Neuronal stem cell (in vitro differentiated cells): Measurements from ENCODE around the gene UGT2B11.
"Not testable (repeated sequence)": the region's sequence is repeated elsewhere in the genome, so short reads cannot be mapped to it uniquely, and the experiment has no call there.

Experiments used
- DNase-seq: peaks from one replicate; pipeline ENCODE4 v3.0.0-alpha.2; 2013; ENCODE audit warnings: low spot score
- H2AFZ ChIP-seq: one replicate; pipeline ENCODE4 v1.6.1; 2013; ENCODE audit warnings: mild to moderate bottlenecking, low read length, inconsistent platforms
- H2AK5ac ChIP-seq: 2 replicates; pipeline ENCODE4 v1.6.1; 2013; ENCODE audit warnings: low read depth, mild to moderate bottlenecking, inconsistent platforms, low read length, moderate library complexity, mixed read lengths
- H2BK120ac ChIP-seq: 2 replicates; pipeline ENCODE4 v1.6.1; 2013; ENCODE audit warnings: low read depth, mild to moderate bottlenecking, inconsistent platforms, low read length, moderate library complexity, mixed read lengths
- H2BK12ac ChIP-seq: one replicate; pipeline ENCODE4 v1.6.1; 2013; ENCODE audit warnings: low read length, inconsistent platforms
- H2BK15ac ChIP-seq: 2 replicates; pipeline ENCODE4 v1.6.1; 2013; ENCODE audit warnings: mild to moderate bottlenecking, low read length, inconsistent platforms, mixed read lengths
- H2BK5ac ChIP-seq: one replicate; pipeline ENCODE4 v1.6.1; 2013; ENCODE audit warnings: inconsistent platforms, mild to moderate bottlenecking, low read length, moderate library complexity
- H3K14ac ChIP-seq: one replicate; pipeline ENCODE4 v1.6.1; 2013; ENCODE audit warnings: low read length, inconsistent platforms
- H3K18ac ChIP-seq: 2 replicates; pipeline ENCODE4 v1.6.1; 2013; ENCODE audit warnings: low read length, inconsistent platforms
- H3K23ac ChIP-seq: 2 replicates; pipeline ENCODE4 v1.6.1; 2013; ENCODE audit warnings: low read depth, mild to moderate bottlenecking, mixed read lengths, low read length, inconsistent platforms; ENCODE audit not compliant: poor library complexity
- H3K27ac ChIP-seq: replicated peaks from 3 replicates; pipeline ENCODE4 v1.5.1; 2013; ENCODE audit warnings: low read length, inconsistent platforms
- H3K27me3 ChIP-seq, 3 experiments: 2 replicates each; pipeline ENCODE4 v1.6.1; 2013; ENCODE audit warnings: low read length in 3 of 3, mild to moderate bottlenecking in 2 of 3, inconsistent platforms in 1 of 3, low read depth in 1 of 3, mixed read lengths in 1 of 3, moderate library complexity in 1 of 3; ENCODE audit not compliant: control insufficient read depth in 3 of 3, insufficient read depth in 3 of 3
- H3K36me3 ChIP-seq, 2 donors: replicated peaks in 1 of 2; 2 replicates each; pipeline ENCODE4 v1.6.1; 2013; ENCODE audit warnings: low read length in 2 of 2; ENCODE audit not compliant: control insufficient read depth in 2 of 2, insufficient read depth in 2 of 2
- H3K4ac ChIP-seq: 2 replicates; pipeline ENCODE4 v1.6.1; 2013; ENCODE audit warnings: inconsistent platforms, mild to moderate bottlenecking, low read length, moderate library complexity
- H3K4me1 ChIP-seq, 2 donors: 1 replicate in 1 of 2; 2 replicates in 1 of 2; pipeline ENCODE4 v1.6.1; 2013; ENCODE audit warnings: low read length in 2 of 2, low read depth in 1 of 2; ENCODE audit not compliant: control insufficient read depth in 2 of 2, insufficient read depth in 1 of 2
- H3K4me2 ChIP-seq: one replicate; pipeline ENCODE4 v1.6.1; 2013; ENCODE audit warnings: mild to moderate bottlenecking, low read length, inconsistent platforms; ENCODE audit not compliant: insufficient read depth, poor library complexity, severe bottlenecking
- H3K4me3 ChIP-seq, 2 donors: 2 replicates each; pipeline ENCODE4 v1.5.1; 2013; ENCODE audit warnings: low read length in 2 of 2, mild to moderate bottlenecking in 2 of 2, inconsistent platforms in 1 of 2, moderate library complexity in 1 of 2
- H3K79me1 ChIP-seq: one replicate; pipeline ENCODE4 v1.6.1; 2013; ENCODE audit warnings: low read depth, mild to moderate bottlenecking, inconsistent platforms, low read length, moderate library complexity
- H3K9ac ChIP-seq: one replicate; pipeline ENCODE4 v1.6.1; 2013; ENCODE audit warnings: mild to moderate bottlenecking, low read depth, low read length, inconsistent platforms; ENCODE audit not compliant: poor library complexity
- H3K9me3 ChIP-seq, 2 donors: replicated peaks in 1 of 2; 2 replicates each; pipeline versions ENCODE3 to v1.6.1; 2013; ENCODE audit warnings: low read length in 2 of 2, mild to moderate bottlenecking in 2 of 2, inconsistent platforms in 1 of 2, low read depth in 1 of 2, mixed read lengths in 1 of 2, moderate library complexity in 1 of 2; ENCODE audit not compliant: control insufficient read depth in 2 of 2, insufficient read depth in 1 of 2
- H4K8ac ChIP-seq: one replicate; pipeline ENCODE4 v1.6.1; 2013; ENCODE audit warnings: low read depth, mild to moderate bottlenecking, inconsistent platforms, low read length, moderate library complexity
- H4K91ac ChIP-seq: one replicate; pipeline ENCODE4 v1.6.1; 2013; ENCODE audit warnings: low read length, low read depth, mild to moderate bottlenecking, inconsistent platforms; ENCODE audit not compliant: poor library complexity
- WGBS, 2 donors: extraction: QIAGEN DNeasy Blood & Tissue Kit; methylation state at CpG; one replicate each; pipeline ENCODE4 v1.1.7; 2013; ENCODE audit warnings: missing lambda C conversion rate in 2 of 2, mixed read lengths in 1 of 2; ENCODE audit not compliant: insufficient read length in 2 of 2, insufficient replicate concordance in 1 of 2; ENCODE audit errors: extremely low coverage in 2 of 2; 5-methylcytosine and 5-hydroxymethylcytosine counted together

Gene UGT2B11

GRCh38 chr4:69165707-69166106 lies 48.8 kb downstream of the UGT2B11 start:
- H3K9ac ChIP-seq, H3K18ac ChIP-seq, H3K9me3 ChIP-seq, H3K4me2 ChIP-seq, H2BK120ac ChIP-seq, H2BK15ac ChIP-seq, H3K27me3 ChIP-seq, H3K23ac ChIP-seq, H2AK5ac ChIP-seq, H4K91ac ChIP-seq, H2AFZ ChIP-seq, H4K8ac ChIP-seq, H3K4me3 ChIP-seq, DNase-seq, H3K4me1 ChIP-seq, H2BK12ac ChIP-seq, H3K27ac ChIP-seq, H3K14ac ChIP-seq, H3K79me1 ChIP-seq, H3K4ac ChIP-seq, H3K36me3 ChIP-seq, H2BK5ac ChIP-seq: not testable (repeated sequence)
- WGBS, 2 donors: no CpG with 5 or more reads among the region's 1 CpG

- Histone ChIP-seq H3K9ac (no peak overlapping the region), H2BK5ac (no peak overlapping the region), H3K4me1 (no peaks in the 10 kb centered on the region), H2BK12ac (no peak overlapping the region), H2AFZ (no peak overlapping the region), H2AK5ac (no peak overlapping the region), H2BK120ac (no peak overlapping the region), H3K27me3 (no peaks in the 10 kb centered on the region), H3K27ac (no peak overlapping the region), H3K23ac (no peak overlapping the region), H4K91ac (no peak overlapping the region), H3K4me2 (no peak overlapping the region), H3K4me3 (no peak overlapping the region), H3K9me3 (no peaks in the 10 kb centered on the region), H3K4ac (no peak overlapping the region), H4K8ac (no peak overlapping the region), H3K14ac (no peak overlapping the region), H3K36me3 (no peaks in the 10 kb centered on the region), H3K79me1 (no peaks in the 10 kb centered on the region), H3K18ac (no peak overlapping the region), H2BK15ac (no peak overlapping the region)
- no peak for DNase-seq
- no CpG with 5 or more reads among the region's 2 CpGs for whole genome bisulfite sequencing, 2 donors
These were observed 57.6 kb downstream of the UGT2B11 start for GRCh38 chr4:69156913-69157312.

GRCh38 chr4:69154021-69154420 lies 60.5 kb downstream of the UGT2B11 start:
- no CpG with 5 or more reads among the region's 4 CpGs for WGBS, 2 donors
- no peak overlapping the region for H4K91ac ChIP-seq
- H3K14ac ChIP-seq: no peak overlapping the region
- H2BK12ac ChIP-seq: no peak overlapping the region
- no peak overlapping the region for H2BK5ac ChIP-seq
- H3K4me3 ChIP-seq: no peak overlapping the region
- no peaks in the 10 kb centered on the region for H3K79me1 ChIP-seq
- H3K36me3 ChIP-seq: no peaks in the 10 kb centered on the region
- H3K27ac ChIP-seq: no peak overlapping the region
- no peak overlapping the region for H4K8ac ChIP-seq
- H3K4ac ChIP-seq: no peak overlapping the region
- no peak overlapping the region for H2AK5ac ChIP-seq
- no peak overlapping the region for H3K23ac ChIP-seq
- H3K9me3 ChIP-seq: no peaks in the 10 kb centered on the region
- no peak overlapping the region for H2BK120ac ChIP-seq
- no peaks in the 10 kb centered on the region for H3K27me3 ChIP-seq
- no peak overlapping the region for H3K9ac ChIP-seq
- H3K18ac ChIP-seq: no peak overlapping the region
- DNase-seq: no peak
- H3K4me2 ChIP-seq: no peak overlapping the region
- H2AFZ ChIP-seq: no peak overlapping the region
- no peaks in the 10 kb centered on the region for H3K4me1 ChIP-seq
- no peak overlapping the region for H2BK15ac ChIP-seq
